ENCODE measurements around the gene TICAM1.
A peak's percentile ranks its signal among the peaks of the same experiment; 100 is the strongest.
"Not testable (repeated sequence)": the region's sequence is repeated elsewhere in the genome, so short reads cannot be mapped to it uniquely, and the experiment has no call there.

The TICAM1 gene

DNA sequence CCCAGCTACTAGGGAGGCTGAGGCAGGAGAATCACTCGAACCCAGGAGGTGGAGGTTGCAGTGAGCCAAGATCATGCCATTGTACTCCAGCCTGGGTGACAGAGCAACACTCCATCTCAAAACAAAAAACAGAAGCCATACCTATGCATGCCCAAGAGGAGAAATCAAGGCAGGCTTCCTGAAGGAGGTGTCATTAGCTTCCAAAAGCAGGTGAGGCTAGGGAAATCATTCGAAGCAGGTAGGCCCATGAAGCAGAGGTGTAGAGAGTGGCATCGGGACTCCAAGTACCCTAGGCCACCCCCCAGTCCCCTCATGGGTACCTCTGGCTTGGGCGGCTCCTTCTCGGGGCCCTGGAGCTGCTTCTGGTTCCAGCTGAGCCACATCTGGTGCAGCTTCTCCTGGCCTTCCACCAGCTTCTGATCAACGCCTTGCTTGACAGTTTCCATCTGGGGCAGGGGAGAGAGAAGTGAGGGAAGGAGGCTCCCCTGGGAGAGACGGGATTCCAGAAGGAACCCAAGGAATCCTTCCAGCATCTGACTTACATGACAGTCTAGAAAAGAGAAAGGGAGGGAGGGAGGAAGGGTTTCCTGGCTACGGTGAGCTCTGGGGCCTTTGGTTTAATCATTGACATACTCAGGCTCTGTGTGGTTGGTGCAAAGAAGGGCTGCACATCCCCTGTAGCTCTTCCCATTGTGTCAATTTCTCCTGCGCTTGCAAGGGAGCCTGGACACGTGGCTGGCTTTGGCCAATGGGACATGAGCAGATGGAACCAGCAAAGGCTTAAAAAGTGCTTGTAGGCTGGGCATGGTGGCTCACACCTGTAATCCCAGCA lies 13.1 kb upstream of the TICAM1 start:
- DNase-seq, result no peak

DNA sequence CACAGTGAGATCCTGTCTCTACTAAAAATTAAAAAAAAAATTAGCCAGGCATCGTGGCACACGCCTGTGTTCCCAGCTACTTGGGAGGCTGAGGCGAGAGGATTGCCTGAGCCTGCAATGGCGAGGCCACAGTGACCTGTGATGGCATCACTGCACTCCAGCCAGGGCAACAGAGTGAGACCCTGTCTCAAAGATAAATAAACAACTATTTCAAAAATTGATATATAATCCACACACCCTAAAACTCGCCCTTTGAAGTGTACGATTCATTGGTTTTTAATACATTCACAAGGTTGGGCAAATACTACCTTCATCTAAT lies 12.1 kb upstream of the TICAM1 start:
- no peak for DNase-seq

DNA sequence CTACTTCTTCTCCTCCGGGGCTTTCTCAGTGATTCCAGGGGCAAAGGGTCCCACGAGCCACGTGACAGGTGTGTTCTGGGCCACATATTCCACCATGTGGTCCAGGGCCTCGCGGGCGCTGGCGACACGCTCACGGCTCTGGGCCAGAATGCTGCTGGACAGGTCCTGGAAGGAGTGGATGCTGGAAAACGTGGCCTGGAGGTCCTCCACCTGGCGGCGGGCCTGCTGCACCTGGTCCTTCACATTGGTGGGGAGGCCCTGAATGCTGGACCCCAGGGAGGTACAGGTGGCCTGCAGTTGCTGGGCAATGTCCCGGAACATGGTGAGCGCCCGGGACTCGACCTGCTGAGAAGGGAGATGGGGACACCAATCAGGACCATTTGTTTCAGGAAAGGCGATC lies 7.7 kb upstream of the TICAM1 start:
- DNase-seq, result no peak

- no peak for DNase-seq
These were observed 1.3 kb upstream of the TICAM1 start for GRCh38 chr19:4832776-4833175.

DNA sequence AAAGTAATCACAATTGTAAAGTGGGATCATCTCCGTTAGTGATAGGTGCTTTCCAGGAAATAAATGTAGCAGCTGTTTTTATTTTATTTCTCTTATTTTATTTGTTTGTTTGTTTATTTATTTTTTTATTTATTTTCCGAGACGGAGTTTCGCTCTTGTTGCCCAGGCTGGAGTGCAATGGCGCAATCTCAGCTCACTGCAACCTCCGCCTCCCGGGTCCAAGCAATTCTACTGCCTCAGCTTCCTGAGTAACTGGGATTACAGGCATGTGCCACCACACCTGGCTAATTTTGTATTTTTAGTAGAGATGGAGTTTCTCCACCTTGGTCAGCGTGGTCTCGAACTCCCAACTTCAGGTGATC lies 448 bp upstream of the TICAM1 start:
- not testable (repeated sequence) for DNase-seq

- no peak for DNase-seq
These were observed 695 bp downstream of the TICAM1 start for GRCh38 chr19:4830768-4831265.

- DNase-seq, result no peak
These were observed 1.2 kb downstream of the TICAM1 start for GRCh38 chr19:4830332-4830731.

GRCh38 chr19:4829001-4829712 lies 2.4 kb downstream of the TICAM1 start:
- DNase-seq, result no peak

DNA sequence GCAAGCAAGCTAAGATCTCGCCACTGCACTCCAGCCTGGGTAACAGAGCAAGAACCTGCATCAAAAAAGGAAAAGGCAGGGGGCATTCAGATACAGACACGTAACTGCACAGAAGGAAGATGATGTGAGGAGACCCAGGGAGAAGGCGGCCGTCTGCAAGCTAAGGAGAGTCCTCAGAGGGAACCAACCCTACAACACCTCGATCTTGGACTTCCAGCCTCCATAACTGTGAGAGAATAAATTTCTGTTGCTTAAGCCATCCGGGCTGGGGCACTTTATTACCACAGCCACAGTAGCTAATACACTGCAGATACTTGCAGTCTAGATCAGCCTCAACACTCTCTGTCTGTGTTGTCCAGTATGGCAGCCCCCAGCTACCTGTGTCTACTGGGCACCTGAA lies 7.9 kb downstream of the TICAM1 start:
- DNase-seq, result no peak

DNA sequence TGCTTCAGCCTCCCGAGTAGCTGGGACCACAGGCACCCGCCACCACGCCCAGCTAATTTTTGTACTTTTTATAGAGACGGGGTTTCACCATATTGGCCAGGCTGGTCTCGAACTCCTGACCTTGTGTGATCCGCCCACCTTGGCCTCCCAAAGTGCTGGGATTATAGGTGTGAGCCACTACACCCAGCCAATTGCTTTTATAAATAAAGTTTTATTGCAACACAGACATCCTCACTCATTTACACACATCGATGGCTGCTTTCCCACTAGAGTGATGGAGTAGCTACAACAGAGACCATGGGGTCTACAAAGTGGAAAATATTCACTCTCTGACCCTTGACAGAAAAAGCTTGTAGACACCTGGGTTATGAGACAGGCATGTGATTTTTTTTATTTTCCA lies 9.2 kb downstream of the TICAM1 start:
- not testable (repeated sequence) for DNase-seq

DNA sequence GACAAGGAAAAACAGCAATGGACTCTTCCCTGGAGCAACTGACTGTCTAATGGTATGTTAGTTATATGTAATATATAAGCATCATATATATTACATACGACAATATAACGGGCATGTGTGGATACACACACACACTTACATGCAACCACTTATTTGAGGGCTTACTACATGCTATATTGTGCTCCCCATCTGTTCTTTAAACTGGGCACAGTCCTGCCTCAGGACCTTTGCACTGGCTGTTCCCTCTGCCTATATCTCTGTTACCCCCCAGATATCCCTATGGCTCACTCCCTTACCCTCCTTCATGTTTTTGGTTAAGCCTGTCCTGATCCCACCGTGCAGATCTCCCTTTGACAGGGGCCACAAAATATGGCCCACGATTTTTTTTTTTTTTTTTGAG lies 10.2 kb downstream of the TICAM1 start:
- DNase-seq, result no peak

GRCh38 chr19:4817467-4818277 lies 13.8 kb downstream of the TICAM1 start:
- no peak for DNase-seq

- DNase-seq, result no peak
These were observed 14.6 kb downstream of the TICAM1 start for GRCh38 chr19:4816950-4817278.

GRCh38 chr19:4816202-4816949 lies 15.1 kb downstream of the TICAM1 start:
- DNase-seq, result no peak

DNA sequence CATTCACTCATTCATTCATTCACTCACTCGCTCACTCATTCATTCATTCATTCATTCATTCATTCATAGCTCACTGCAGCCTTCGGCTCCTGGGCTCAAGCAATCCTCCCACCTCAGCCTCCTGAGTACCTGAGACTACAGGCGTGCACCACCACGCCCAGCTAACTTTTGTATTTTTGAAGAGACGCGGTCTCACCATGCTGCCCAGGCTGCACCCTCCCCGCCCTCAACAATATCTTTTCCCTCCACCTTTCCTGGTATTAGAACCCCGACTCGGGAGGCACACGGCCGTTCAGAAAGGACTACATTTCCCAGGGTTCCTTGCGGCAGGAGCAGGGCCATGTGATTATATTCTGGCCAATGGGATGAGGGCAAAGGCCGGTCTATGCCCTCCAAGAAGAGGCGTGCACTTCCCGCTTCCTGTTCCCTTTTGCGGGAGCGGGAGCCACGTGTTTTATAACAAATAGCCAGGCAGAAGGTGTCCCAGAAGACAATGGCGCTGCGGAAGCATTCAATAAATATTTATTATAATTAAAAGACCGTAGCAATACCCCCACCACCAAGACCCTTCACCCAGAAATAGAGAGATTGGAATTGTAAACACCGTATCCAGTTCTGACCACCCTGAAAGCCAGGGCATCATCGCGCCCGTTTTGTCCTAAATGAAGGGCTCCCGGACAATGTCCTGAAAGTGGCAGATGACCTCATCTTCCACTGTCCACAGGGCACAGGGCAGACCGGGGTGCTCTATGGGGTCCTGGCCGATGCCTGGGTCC lies 15.9 kb downstream of the TICAM1 start:
- DNase-seq, result peak; percentile 93

- DNase-seq, result no peak
These were observed 16.7 kb downstream of the TICAM1 start for GRCh38 chr19:4814625-4815425.

DNA sequence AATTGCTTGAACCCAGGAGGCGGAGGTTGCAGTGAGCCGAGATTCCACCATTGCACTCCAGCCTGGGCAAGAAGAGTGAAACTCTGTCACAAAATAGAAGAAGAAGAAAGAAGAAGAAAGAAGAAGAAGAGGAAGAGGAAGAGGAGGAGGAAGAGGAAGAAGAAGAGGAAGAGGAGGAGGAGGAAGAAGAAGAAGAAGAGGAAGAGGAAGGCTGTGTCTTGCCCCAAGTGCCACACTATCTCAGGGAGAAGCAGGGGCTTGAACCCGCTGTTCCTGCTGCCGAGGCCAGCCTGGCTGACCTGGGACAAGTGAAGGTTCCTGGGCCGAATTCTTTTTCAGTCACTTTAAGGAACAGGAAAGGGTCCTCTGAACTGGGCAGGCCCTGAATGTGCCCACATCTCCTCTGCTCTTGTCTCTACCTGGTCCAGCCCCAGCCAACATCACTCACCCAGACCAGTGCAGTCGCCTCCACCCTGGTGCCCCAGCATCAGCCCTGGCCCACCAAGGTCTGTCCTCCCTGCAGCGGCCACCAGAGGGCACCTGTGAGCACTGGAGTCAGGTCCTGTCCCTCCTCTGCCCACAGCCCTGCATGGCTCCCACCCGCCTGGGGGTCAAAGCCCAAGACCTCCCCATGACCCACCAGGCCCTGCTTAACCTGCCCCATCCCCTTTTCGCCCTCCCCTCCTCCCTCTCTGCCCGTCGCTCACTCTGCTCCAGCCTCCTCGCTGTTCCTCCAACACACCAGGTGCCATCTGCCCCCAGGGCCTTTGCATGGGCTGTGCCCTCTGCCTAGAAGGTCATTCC lies 20.0 kb downstream of the TICAM1 start:
- peak; percentile 13 for DNase-seq

GRCh38 chr19:4807188-4807587 lies 24.3 kb downstream of the TICAM1 start:
- DNase-seq, result no peak

DNA sequence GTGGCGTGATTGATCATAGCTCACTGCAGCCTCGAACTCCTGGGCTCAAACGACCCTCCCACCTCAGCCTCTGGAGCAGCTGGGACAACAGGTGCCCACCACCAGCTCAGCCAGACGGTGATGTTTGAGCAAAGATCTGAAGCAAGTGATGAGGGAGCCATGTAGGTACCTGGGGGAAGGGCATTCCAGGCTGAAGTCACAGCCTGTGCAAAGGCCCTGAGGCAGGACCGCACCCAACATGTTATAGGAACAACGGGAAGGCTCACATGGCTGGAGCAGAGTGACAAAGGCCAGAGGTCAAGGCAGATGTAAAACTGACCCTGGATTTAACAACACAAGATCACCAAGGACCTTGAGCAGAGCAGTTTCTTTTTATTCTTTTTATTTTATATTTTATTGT lies 25.1 kb downstream of the TICAM1 start:
- no peak for DNase-seq

DNA sequence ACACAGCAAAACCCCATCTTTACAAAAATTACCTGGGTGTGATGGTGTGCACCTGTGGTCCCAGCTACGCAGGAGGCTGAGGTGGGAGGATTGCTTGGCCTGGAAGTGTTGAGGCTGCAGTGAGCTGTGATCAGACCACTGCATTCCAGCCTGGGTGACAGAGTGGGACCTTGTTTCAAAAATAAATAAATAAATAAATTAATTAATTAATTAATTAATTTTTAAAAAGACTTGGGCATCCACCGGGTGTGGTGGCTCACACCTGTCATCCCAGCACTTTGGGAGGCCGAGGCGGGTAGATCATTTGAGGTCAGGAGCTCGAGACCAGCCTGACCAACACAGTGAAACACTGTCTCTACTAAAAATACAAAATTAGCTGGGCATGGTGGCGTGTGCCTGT lies 26.4 kb downstream of the TICAM1 start:
- DNase-seq, result not testable (repeated sequence)
